GM19193 (cell line): ENCODE data around the gene GIPC3.

Source experiments
- POLR2A ChIP-seq: IDR thresholded peaks from 4 replicates; pipeline ENCODE4 v1.6.1; 2011; ENCODE audit not compliant: insufficient read depth, insufficient read length; ENCODE audit errors: extremely low read depth

Gene GIPC3

GRCh38 chr19:3626473-3627350 is 41.4 kb downstream of the GIPC3 start, which contains the start of gene CACTIN:
Gene CACTIN, minus strand, starts transcription at chr19:3626790. Its CDS starts 28 bp downstream, at chr19:3626762.
- peak; percentile 92 for TF ChIP-seq POLR2A

DNA sequence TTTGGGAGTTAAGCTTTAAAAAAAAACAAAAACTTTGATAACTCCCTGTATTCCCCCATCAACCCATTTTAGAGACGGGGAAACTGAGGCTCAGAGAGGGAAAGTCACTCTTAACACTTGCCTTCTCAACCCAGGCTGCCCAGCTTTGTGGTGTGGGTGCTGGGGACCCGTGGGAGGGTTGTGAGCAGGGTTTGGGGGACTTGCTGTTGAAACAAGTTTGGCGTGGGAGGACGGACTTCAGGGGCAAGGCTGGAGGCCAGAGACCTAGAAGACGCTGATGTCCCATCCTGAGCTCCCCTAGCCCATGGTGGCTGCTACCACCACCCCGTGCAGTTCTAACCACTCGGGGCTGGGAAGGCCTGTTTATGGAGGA is 42.1 kb downstream of the GIPC3 start:
- no peak for TF ChIP-seq POLR2A

GRCh38 chr19:3631053-3631861 is 46.0 kb downstream of the GIPC3 start:
- no peak for TF ChIP-seq POLR2A

GRCh38 chr19:3632098-3632497 is 46.8 kb downstream of the GIPC3 start:
- no peak for TF ChIP-seq POLR2A

- no peak for TF ChIP-seq POLR2A
Observed at GRCh38 chr19:3632739-3633558, 47.7 kb downstream of the GIPC3 start.

DNA sequence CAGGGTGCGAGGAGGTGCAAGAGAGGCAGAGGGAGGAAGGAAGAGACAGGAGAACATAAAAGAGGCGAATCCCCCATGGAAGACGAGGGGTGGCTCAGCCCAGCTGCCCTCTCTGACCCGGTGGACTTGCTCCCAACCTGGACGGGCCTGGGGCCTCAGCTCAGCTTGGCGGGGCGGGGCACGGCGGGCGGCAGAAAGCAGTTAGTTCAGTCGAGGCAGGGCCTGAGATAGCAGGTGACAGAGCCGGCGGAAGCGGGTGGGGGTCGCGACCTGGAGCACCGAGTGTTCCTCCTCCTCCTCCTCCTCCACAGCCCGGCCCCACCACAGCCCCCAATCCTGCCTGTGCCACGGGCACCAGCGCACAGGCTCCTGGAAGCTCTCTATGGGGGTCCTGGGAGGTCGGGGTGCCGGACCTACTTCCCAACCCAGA is 48.3 kb downstream of the GIPC3 start:
- no peak for TF ChIP-seq POLR2A

- no peak for TF ChIP-seq POLR2A
Observed at GRCh38 chr19:3634496-3635045, 49.3 kb downstream of the GIPC3 start.

- no peak for TF ChIP-seq POLR2A
Observed at GRCh38 chr19:3636506-3636905, 51.2 kb downstream of the GIPC3 start.

DNA sequence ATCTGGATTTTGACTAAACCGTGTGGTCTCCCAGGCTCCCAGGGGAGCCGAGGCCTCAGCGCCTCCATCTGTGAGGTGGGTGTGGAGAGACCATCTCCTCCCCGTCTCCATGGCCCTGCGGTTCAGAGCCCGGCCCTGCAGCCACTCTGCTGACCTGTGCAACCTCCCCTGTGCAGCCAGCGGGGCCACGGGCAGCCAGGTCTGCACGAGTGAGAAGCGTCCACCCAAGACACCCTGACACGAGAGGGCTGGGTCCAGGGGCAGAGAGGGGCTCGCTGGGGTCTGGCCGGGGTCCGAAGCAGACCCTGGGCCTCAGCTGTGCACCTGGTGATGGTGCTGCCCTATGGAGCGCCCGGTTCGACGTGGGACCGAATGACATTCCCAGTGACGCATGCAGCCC is 51.7 kb downstream of the GIPC3 start:
- TF ChIP-seq POLR2A = no peak

DNA sequence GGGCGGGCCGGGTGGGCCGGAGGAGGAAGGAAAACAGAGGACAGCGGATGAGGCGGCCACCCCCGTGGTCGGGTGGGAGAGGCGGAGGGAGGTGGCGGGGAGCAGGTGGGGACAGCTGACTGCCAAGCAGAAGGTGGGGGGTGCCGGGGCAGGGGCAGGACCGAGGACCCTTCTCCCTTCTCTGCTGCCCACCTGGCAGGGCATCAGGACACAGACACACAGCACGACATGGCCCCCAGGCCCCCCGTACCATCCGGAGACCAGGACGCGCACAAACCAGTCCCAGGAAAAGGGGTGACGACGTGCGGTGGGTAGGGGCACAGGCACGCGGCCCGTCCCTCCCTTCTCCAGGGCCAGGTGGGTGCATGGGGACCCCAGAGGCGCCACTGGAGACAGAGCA is 52.3 kb downstream of the GIPC3 start:
- no peak for TF ChIP-seq POLR2A

- TF ChIP-seq POLR2A = no peak
Observed at GRCh38 chr19:3638208-3639193, 53.2 kb downstream of the GIPC3 start.

DNA sequence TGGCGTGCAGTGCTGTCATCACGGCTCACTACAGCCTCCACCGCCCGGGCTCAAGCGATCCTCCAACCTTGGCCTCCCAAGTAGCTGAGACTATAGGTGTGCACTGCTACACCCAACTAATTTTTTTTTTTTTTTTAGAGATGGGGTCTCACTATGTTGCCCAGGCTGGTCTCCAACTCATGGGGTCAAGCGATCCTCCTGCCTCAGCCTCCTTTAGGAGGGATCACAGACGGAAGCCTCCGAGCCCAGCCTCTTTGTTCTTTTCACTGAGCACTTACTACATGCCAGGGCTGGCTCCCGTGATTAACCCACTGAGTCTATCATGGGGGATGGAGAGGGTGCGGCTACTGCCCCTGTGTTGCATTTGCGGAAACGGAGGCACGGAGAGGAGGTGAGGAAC is 54.2 kb downstream of the GIPC3 start:
- TF ChIP-seq POLR2A = no peak

GRCh38 chr19:3641515-3642269 is 56.4 kb downstream of the GIPC3 start:
- TF ChIP-seq POLR2A = no peak
